Endothelial cell of umbilical vein (primary cell): ENCODE results near the gene CLTCL1. TPM values are rescaled to one million over a fixed set of nuclear protein-coding genes. Genes with fewer than 3 reads are reported as not detected.
"Not testable (repeated sequence)": the region's sequence is repeated elsewhere in the genome, so short reads cannot be mapped to it uniquely, and the experiment has no call there.

Source experiments
- BruUV-seq: library from RNA; stranded (reverse); fragments of 400-500 nt; replicated peaks from 2 replicates; lab custom pipeline; 2021; lab: Mats Ljungman, UMichigan
- CTCF ChIA-PET: fragments of 300-600, 350-600 bp; sonication (Branson Sonifier 250); formaldehyde crosslinking; loops from one replicate; lab custom pipeline; 2021; ENCODE audit warnings: antibody characterized with exemption, inconsistent platforms; lab: Charles Lee
- POLR2A ChIA-PET: fragments of 300-600, 350-600 bp; sonication (Branson Sonifier 250); formaldehyde crosslinking; loops from one replicate; lab custom pipeline; 2021; ENCODE audit warnings: antibody characterized with exemption, inconsistent platforms; lab: Charles Lee
- DNase-seq: peaks from one replicate; pipeline ENCODE4 v3.0.0-alpha.2; 2011; ENCODE audit warnings: low read depth, low spot score
- FAIRE-seq: peaks from 2 replicates; lab custom pipeline; 2011; peaks lifted over from hg19 to GRCh38; lab: Jason Lieb, UNC
- H2AFZ ChIP-seq: 2 replicates; pipeline ENCODE4 v1.6.0; 2012; ENCODE audit warnings: low read depth, low read length, control low read depth, inconsistent platforms
- H3K27ac ChIP-seq: 2 replicates; pipeline ENCODE4 v1.5.1; 2011; ENCODE audit warnings: low read depth, mild to moderate bottlenecking, control low read depth, low read length, moderate library complexity; ENCODE audit not compliant: insufficient read depth
- H3K27me3 ChIP-seq, 2 experiments: 2 replicates each; pipeline versions ENCODE4 v1.6.0 to v1.6.1; 2011; ENCODE audit warnings: low read length in 2 of 2, mixed read lengths in 1 of 2; ENCODE audit not compliant: control insufficient read depth in 2 of 2, insufficient read depth in 2 of 2
- H3K36me3 ChIP-seq, 2 experiments: 2 replicates in 1 of 2; 3 replicates in 1 of 2; pipeline ENCODE4 v1.5.1; 2011; ENCODE audit warnings: low read length in 2 of 2, mild to moderate bottlenecking in 1 of 2, moderate library complexity in 1 of 2; ENCODE audit not compliant: control insufficient read depth in 2 of 2, insufficient read depth in 2 of 2; ENCODE audit errors: extremely low read depth in 1 of 2
- H3K4me1 ChIP-seq: 3 replicates; pipeline ENCODE4 v1.5.1; 2011; ENCODE audit warnings: mild to moderate bottlenecking, low read length; ENCODE audit not compliant: control insufficient read depth, insufficient read depth; ENCODE audit errors: extremely low read depth
- H3K4me2 ChIP-seq: 2 replicates; pipeline ENCODE4 v1.6.1; 2011; ENCODE audit warnings: low read length, control low read depth, mixed read lengths; ENCODE audit not compliant: insufficient read depth
- H3K4me3 ChIP-seq, 3 experiments: fragments of 200-600 bp in 1 of 3; sonication (generic), shearing (Covaris generic) in 1 of 3; replicated peaks in 1 of 3; 2 replicates each; pipeline ENCODE4 v1.5.1; 2011 to 2016; ENCODE audit warnings: control low read depth in 3 of 3, low read length in 3 of 3, mild to moderate bottlenecking in 2 of 3, inconsistent platforms in 1 of 3, low read depth in 1 of 3, moderate library complexity in 1 of 3; ENCODE audit not compliant: insufficient read depth in 1 of 3
- H3K79me2 ChIP-seq: 2 replicates; pipeline ENCODE4 v1.6.0; 2012; ENCODE audit warnings: low read length, inconsistent platforms; ENCODE audit not compliant: control insufficient read depth, insufficient read depth
- H3K9ac ChIP-seq: replicated peaks from 2 replicates; pipeline ENCODE3; 2011; ENCODE audit warnings: low read length, control low read depth; ENCODE audit not compliant: insufficient read depth; ENCODE audit errors: extremely low read depth
- H3K9me1 ChIP-seq: replicated peaks from 3 replicates; pipeline ENCODE4 v1.6.0; 2011; ENCODE audit warnings: mild to moderate bottlenecking, low read length; ENCODE audit not compliant: control insufficient read depth, insufficient read depth; ENCODE audit errors: extremely low read depth
- H3K9me3 ChIP-seq: replicated peaks from 2 replicates; pipeline ENCODE4 v1.5.1; 2012; ENCODE audit warnings: low read length, inconsistent platforms; ENCODE audit not compliant: control insufficient read depth, insufficient read depth
- H4K20me1 ChIP-seq: replicated peaks from 2 replicates; pipeline ENCODE3; 2011; ENCODE audit warnings: mild to moderate bottlenecking, low read length; ENCODE audit not compliant: control insufficient read depth, insufficient read depth; ENCODE audit errors: extremely low read depth
- CTCF ChIP-seq, 2 donors: IDR thresholded peaks; 1 replicate in 1 of 2; 2 replicates in 1 of 2; pipeline ENCODE4 v1.5.1; 2011; ENCODE audit warnings: low read length in 2 of 2, mild to moderate bottlenecking in 2 of 2, moderate library complexity in 2 of 2, control low read depth in 1 of 2, inconsistent platforms in 1 of 2, low read depth in 1 of 2; ENCODE audit not compliant: insufficient read depth in 1 of 2; ENCODE audit errors: extremely low read depth in 1 of 2
- EZH2 ChIP-seq: IDR thresholded peaks from 2 replicates; pipeline ENCODE4 v1.6.1; 2012; ENCODE audit warnings: borderline replicate concordance, low read depth, mild to moderate bottlenecking, moderate library complexity, low read length, inconsistent platforms; ENCODE audit not compliant: severe bottlenecking
- FOS ChIP-seq: IDR thresholded peaks from 2 replicates; pipeline ENCODE4 v1.6.1; 2011; ENCODE audit warnings: mild to moderate bottlenecking, low read length, moderate library complexity, borderline replicate concordance; ENCODE audit not compliant: insufficient read depth
- GATA2 ChIP-seq: IDR thresholded peaks from 2 replicates; pipeline ENCODE4 v1.7.0; 2011; ENCODE audit warnings: low read depth, mild to moderate bottlenecking, moderate library complexity, mixed read lengths, low read length; ENCODE audit not compliant: insufficient read length, insufficient read depth
- JUN ChIP-seq: IDR thresholded peaks from 2 replicates; pipeline ENCODE4 v1.6.1; 2011; ENCODE audit warnings: borderline replicate concordance, low read depth; ENCODE audit not compliant: insufficient read length, insufficient read depth
- MAX ChIP-seq: IDR thresholded peaks from 2 replicates; pipeline ENCODE4 v1.6.1; 2011; ENCODE audit not compliant: insufficient read depth, insufficient read length
- MYC ChIP-seq: IDR thresholded peaks from one replicate; pipeline ENCODE4 v1.6.1; 2011; ENCODE audit warnings: mild to moderate bottlenecking, low read depth, low read length
- POLR2A ChIP-seq: IDR thresholded peaks from 2 replicates; pipeline ENCODE4 v1.6.1; 2012; ENCODE audit warnings: low read depth, mild to moderate bottlenecking, control low read depth, low read length
- POLR2AphosphoS5 ChIP-seq: IDR thresholded peaks from 2 replicates; pipeline ENCODE4 v1.6.1; 2012; ENCODE audit warnings: low read depth, mild to moderate bottlenecking, control low read depth, low read length, moderate library complexity; ENCODE audit not compliant: insufficient read depth
- dilution Hi-C: fragments of 300-500 bp; cut with MboI; formaldehyde crosslinking; loops from one replicate; pipeline ENCODE4 v1.15.0; 2019; ENCODE audit warnings: low sequenced_read_pairs; ENCODE audit not compliant: extremely low pct_ligation_motif_present
- intact Hi-C: fragments of 100-400 bp; cut with micrococcal nuclease; formaldehyde crosslinking; loops from one replicate; pipeline ENCODE4 v1.10.0; 2022
- polyA plus RNA-seq, 4 experiments: library from polyadenylated mRNA; depleted of rRNA in 3 of 4; stranded (reverse) in 3 of 4; unstranded in 1 of 4; fragments of >200 nt; gene quantifications; 2 replicates each; pipeline versions ENCODE4 v1.2.1 to v1.2.3, GENCODE V29; 2011 to 2012; ENCODE audit warnings: missing spikeins in 1 of 4
- total RNA-seq: library from RNA; stranded (reverse); gene quantifications from 2 replicates; pipeline ENCODE4 v1.2.3, GENCODE V29; 2021

CLTCL1 gene
- total and polyA plus RNA-seq, 2 donors (not counting 3 experiments of a cell fraction or from before 2014, with no cell fraction given): 5.0 to 6.2 TPM

- no peaks in the 10 kb centered on the region for H3K36me3 ChIP-seq
- no peaks in the 10 kb centered on the region for H3K79me2 ChIP-seq
- H3K9ac ChIP-seq: no peak overlapping the region
- H3K9me1 ChIP-seq: no peaks in the 10 kb centered on the region
- H3K9me3 ChIP-seq: no peaks in the 10 kb centered on the region
- ChIA-PET POLR2A (no interaction called here), CTCF (no interaction called here)
- H4K20me1 ChIP-seq: no peaks in the 10 kb centered on the region
- no peaks in the 10 kb centered on the region for H3K4me1 ChIP-seq
- H3K27me3 ChIP-seq: no peaks in the 10 kb centered on the region
- no peak for TF ChIP-seq POLR2AphosphoS5
- TF ChIP-seq GATA2: no peak
- TF ChIP-seq POLR2A: no peak
- TF ChIP-seq JUN: no peak
- dilution Hi-C loops (no loop called here), intact Hi-C loops (no loop called here)
- no TSS peak for BruUV-seq
- H2AFZ ChIP-seq: no peak overlapping the region
- H3K4me3 ChIP-seq: no peak overlapping the region
- H3K4me2 ChIP-seq: no peak overlapping the region
- no peak for FAIRE-seq
- no peak overlapping the region for H3K27ac ChIP-seq
- DNase-seq: no peak
These were observed 30.7 kb downstream of the CLTCL1 start for GRCh38 chr22:19260804-19261203.

DNA sequence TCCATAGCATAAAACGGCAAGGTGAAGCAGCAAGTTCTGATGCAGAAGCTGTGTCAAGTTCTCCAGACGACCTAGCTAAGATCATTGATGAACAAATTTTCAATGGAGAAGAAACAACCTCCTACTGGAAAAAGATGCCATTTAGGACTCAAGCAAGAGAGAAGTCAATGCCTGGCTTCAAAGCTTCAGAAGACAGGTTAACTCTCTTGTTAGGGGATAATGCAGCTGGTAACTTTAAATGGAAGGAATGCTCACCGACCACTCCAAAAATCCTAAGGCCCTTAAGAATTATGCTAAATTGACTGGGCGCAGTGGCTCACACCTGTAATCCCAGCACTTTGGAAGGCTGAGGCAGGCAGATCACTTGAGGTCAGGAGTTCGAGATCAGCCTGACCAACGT lies 31.3 kb downstream of the CLTCL1 start:
- intact Hi-C loops: no loop called here
- no peaks in the 10 kb centered on the region for H3K79me2 ChIP-seq
- BruUV-seq: no TSS peak
- TF ChIP-seq EZH2 (no peak), GATA2 (no peak), MYC (no peak), POLR2A (no peak), CTCF (IDR thresholded peaks at IDR 0.05; ENCODE audit: extremely low read depth in 1 of 2, insufficient read depth in 1 of 2, low read depth in 1 of 2, low read length in 2 of 2) (no peak), MAX (no peak), FOS (no peak), POLR2AphosphoS5 (no peak)
- H3K27me3 ChIP-seq: no peaks in the 10 kb centered on the region
- POLR2A ChIA-PET: no interaction called here
- no peaks in the 10 kb centered on the region for H3K36me3 ChIP-seq
- CTCF ChIA-PET: no interaction called here
- H3K9me1 ChIP-seq: no peaks in the 10 kb centered on the region
- no peak for DNase-seq
- no peak for FAIRE-seq
- H3K4me1 ChIP-seq: no peaks in the 10 kb centered on the region
- dilution Hi-C loops: no loop called here
- no peak overlapping the region for H3K27ac ChIP-seq
- no peak overlapping the region for H3K9ac ChIP-seq
- peak overlapping the region; percentile 18 for H3K4me2 ChIP-seq
- no peak overlapping the region for H3K4me3 ChIP-seq
- H4K20me1 ChIP-seq: no peaks in the 10 kb centered on the region
- no peaks in the 10 kb centered on the region for H3K9me3 ChIP-seq
- H2AFZ ChIP-seq: peak overlapping the region; percentile 56

GRCh38 chr22:19258968-19259288 lies 32.6 kb downstream of the CLTCL1 start:
- H2AFZ ChIP-seq, BruUV-seq, H3K4me2 ChIP-seq, H3K4me1 ChIP-seq, POLR2A ChIA-PET, H4K20me1 ChIP-seq, H3K27me3 ChIP-seq, intact Hi-C loops, H3K79me2 ChIP-seq, H3K9me3 ChIP-seq, H3K36me3 ChIP-seq, DNase-seq, H3K9ac ChIP-seq, dilution Hi-C loops, H3K27ac ChIP-seq, CTCF ChIA-PET, H3K9me1 ChIP-seq, H3K4me3 ChIP-seq, FAIRE-seq: not testable (repeated sequence)
